K562 (cell line): ENCODE data around the gene CLDN15. TPM values are rescaled to one million over a fixed set of nuclear protein-coding genes. Genes with fewer than 3 reads are reported as not detected.

Source experiments
- CEBPB ChIP-seq: fragments of 450-650 bp; IDR thresholded peaks from 2 replicates; pipeline ENCODE4 v1.6.1; 2016; ENCODE audit warnings: missing genetic modification characterization, missing compliant biosample characterization
- CHCHD3 ChIP-seq: fragments of 250-450 bp; sonication (Bioruptor Pico); IDR thresholded peaks from 2 replicates; pipeline ENCODE4 v2.1.2; 2022; ENCODE audit warnings: mild to moderate bottlenecking
- GABPB1 ChIP-seq: sonication (generic); formaldehyde crosslinking; IDR thresholded peaks from 2 replicates; pipeline ENCODE4 v1.8.0; 2022; ENCODE audit warnings: mild to moderate bottlenecking, missing genetic modification reagents
- KLF6 ChIP-seq: fragments of 250-450 bp; sonication (Bioruptor Pico); IDR thresholded peaks from 2 replicates; pipeline ENCODE4 v1.4.0; 2020; ENCODE audit warnings: mild to moderate bottlenecking, moderate library complexity, borderline replicate concordance
- NCOR1 ChIP-seq: fragments of 450-650 bp; IDR thresholded peaks from 2 replicates; pipeline ENCODE4 v1.6.1; 2016; ENCODE audit warnings: mild to moderate bottlenecking, moderate library complexity
- RREB1 ChIP-seq: fragments of 250-450 bp; sonication (Bioruptor Pico); IDR thresholded peaks from 2 replicates; pipeline ENCODE4 v1.4.0; 2020
- SP1 ChIP-seq: sonication (generic); formaldehyde crosslinking; IDR thresholded peaks from 2 replicates; pipeline ENCODE4 v1.8.1; 2022; ENCODE audit warnings: mild to moderate bottlenecking, missing genetic modification reagents
- TAF9B ChIP-seq: fragments of 450-650 bp; IDR thresholded peaks from 2 replicates; pipeline ENCODE4 v1.6.1; 2018; ENCODE audit warnings: mild to moderate bottlenecking; ENCODE audit not compliant: partially characterized antibody
- TAL1 ChIP-seq: fragments of 450-650 bp; IDR thresholded peaks from 2 replicates; pipeline ENCODE4 v1.6.1; 2016; ENCODE audit warnings: mild to moderate bottlenecking
- TEAD1 ChIP-seq, 2 experiments: fragments of 450-650 bp in 1 of 2; sonication (generic) in 1 of 2; formaldehyde crosslinking; IDR thresholded peaks; 2 replicates each; pipeline versions ENCODE4 v1.4.0 to v1.8.0; 2020 to 2022; ENCODE audit warnings: mild to moderate bottlenecking in 2 of 2, missing genetic modification reagents in 1 of 2
- XRCC3 ChIP-seq: fragments of 450-650 bp; IDR thresholded peaks from 2 replicates; pipeline ENCODE4 v1.6.1; 2017; ENCODE audit warnings: mild to moderate bottlenecking, moderate library complexity
- YY1 ChIP-seq, 3 experiments: IDR thresholded peaks; 2 replicates each; pipeline ENCODE4 v1.6.1; 2011; ENCODE audit warnings: low read length in 2 of 3, mild to moderate bottlenecking in 2 of 3, moderate library complexity in 2 of 3, borderline replicate concordance in 1 of 3, control low read depth in 1 of 3, low read depth in 1 of 3; ENCODE audit not compliant: insufficient read depth in 3 of 3, insufficient replicate concordance in 2 of 3, control insufficient read depth in 1 of 3, insufficient read length in 1 of 3; ENCODE audit errors: extremely low read depth in 1 of 3
- ZFX ChIP-seq: sonication (generic); formaldehyde crosslinking; IDR thresholded peaks from 2 replicates; pipeline ENCODE4 v1.8.0; 2022; ENCODE audit warnings: mild to moderate bottlenecking, missing genetic modification reagents, moderate library complexity
- ZNF217 ChIP-seq: sonication (generic); formaldehyde crosslinking; IDR thresholded peaks from 2 replicates; pipeline ENCODE4 v1.8.0; 2022; ENCODE audit warnings: mild to moderate bottlenecking, missing genetic modification reagents
- polyA plus RNA-seq, 8 experiments: library from polyadenylated mRNA; depleted of rRNA in 4 of 8; stranded (reverse) in 5 of 8; unstranded in 3 of 8; fragments of >200 nt; fragmentation: Nextera tagmentation in 2 of 8; fragmentation: Illumina TruSeq in 1 of 8; extraction: Ambion mirVana in 2 of 8; extraction: Trizol in 1 of 8; gene quantifications; 2 replicates each; pipeline versions ENCODE4 v1.2.1 to v1.2.3, GENCODE V29; 2011 to 2014; ENCODE audit warnings: inconsistent platforms in 1 of 8, missing spikeins in 1 of 8
- total RNA-seq, 7 experiments: library from RNA; depleted of rRNA in 6 of 7; stranded (reverse); fragments of >200 nt in 6 of 7; fragmentation: Illumina TruSeq in 2 of 7; extraction: Trizol in 2 of 7; gene quantifications; 2 replicates each; pipeline versions ENCODE4 v1.2.1 to v1.2.3, GENCODE V29; 2011 to 2021; ENCODE audit warnings: low replicate concordance in 1 of 7
- TF ChIP-seq, protein P1 (sequence below): sonication (generic); formaldehyde crosslinking; IDR thresholded peaks from 2 replicates; pipeline ENCODE4 v1.8.0; 2022; ENCODE audit warnings: mild to moderate bottlenecking, missing genetic modification reagents, borderline replicate concordance
- TF ChIP-seq, protein P2 (sequence below): fragments of 250-450 bp; sonication (Bioruptor Pico); IDR thresholded peaks from 2 replicates; pipeline ENCODE4 v1.8.0; 2022; ENCODE audit warnings: inconsistent platforms, mild to moderate bottlenecking, moderate library complexity, borderline replicate concordance

Gene CLDN15
- total and polyA plus RNA-seq, 9 of the 15 experiments (the other 6 are each of a cell fraction or from before 2014, with no cell fraction given), result 0.32 to 14.5 (median 7.4) TPM

DNA sequence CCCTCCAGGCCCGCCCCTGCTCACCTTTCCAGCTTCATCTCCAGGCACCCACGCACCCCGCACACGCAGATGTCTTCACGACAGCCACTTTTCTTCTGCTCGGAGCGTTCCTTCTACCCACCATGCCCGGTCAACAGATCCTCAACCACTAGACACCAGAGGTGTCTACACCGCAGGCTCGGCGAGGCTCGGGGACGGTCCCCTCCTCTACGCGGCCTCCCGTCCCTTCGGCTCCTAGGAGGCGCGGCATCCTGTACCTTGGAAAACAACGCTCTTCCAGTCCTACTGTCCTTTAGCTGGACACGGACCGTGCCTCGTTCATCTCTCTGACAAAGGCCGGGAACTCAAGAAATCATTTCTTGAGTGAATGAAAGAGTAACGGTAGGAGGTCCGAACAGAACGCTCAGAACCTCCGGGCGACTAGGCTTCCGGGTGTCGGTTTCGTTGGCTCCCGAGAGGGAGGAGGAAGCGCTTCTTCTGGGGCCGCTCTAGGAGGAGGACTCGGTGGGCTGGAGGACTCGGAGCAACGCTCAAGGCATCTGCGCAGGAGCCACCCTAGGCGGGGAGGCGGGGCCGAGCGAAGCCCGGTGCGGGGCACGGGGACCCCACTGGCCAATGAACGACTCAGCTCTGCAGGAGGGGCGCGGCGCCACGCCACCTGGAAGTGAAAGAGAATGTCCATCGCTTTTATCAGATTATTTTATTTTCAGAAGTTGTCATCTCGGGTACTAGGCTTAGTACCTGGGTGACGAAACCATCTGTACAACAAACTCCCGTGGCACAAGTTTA, 14.5 kb upstream of the CLDN15 start (continued):
- TF ChIP-seq, protein P1, sequence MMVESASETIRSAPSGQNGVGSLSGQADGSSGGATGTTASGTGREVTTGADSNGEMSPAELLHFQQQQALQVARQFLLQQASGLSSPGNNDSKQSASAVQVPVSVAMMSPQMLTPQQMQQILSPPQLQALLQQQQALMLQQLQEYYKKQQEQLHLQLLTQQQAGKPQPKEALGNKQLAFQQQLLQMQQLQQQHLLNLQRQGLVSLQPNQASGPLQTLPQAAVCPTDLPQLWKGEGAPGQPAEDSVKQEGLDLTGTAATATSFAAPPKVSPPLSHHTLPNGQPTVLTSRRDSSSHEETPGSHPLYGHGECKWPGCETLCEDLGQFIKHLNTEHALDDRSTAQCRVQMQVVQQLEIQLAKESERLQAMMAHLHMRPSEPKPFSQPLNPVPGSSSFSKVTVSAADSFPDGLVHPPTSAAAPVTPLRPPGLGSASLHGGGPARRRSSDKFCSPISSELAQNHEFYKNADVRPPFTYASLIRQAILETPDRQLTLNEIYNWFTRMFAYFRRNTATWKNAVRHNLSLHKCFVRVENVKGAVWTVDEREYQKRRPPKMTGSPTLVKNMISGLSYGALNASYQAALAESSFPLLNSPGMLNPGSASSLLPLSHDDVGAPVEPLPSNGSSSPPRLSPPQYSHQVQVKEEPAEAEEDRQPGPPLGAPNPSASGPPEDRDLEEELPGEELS, result no peak
- TF ChIP-seq TAF9B (peak; percentile 67), TAL1 (0 out of 2 replicates have a peak, but pooled peaks have one; percentile 5), RREB1 (peak; percentile 59; the same call in 1 of the 2 replicates), CHCHD3 (CRISPR knock-in tag) (no peak), NCOR1 (no peak), TEAD1 (CRISPR knock-in tag; IDR thresholded peaks at IDR 0.05) (peak in 1 of 2 experiments; percentile 57; a peak in 1 of 4 replicates), ZNF217 (CRISPR knock-in tag) (no peak), KLF6 (CRISPR knock-in tag) (no peak), ZFX (CRISPR knock-in tag) (peak; percentile 90), GABPB1 (CRISPR knock-in tag) (peak; percentile 79), SP1 (CRISPR knock-in tag) (peak; percentile 77), CEBPB (tag) (peak; percentile 76), XRCC3 (no peak), YY1 (IDR thresholded peaks at IDR 0.05; ENCODE audit: borderline replicate concordance in 1 of 3, control insufficient read depth in 1 of 3, extremely low read depth in 1 of 3, insufficient read depth in 3 of 3, insufficient read length in 1 of 3, insufficient replicate concordance in 2 of 3, low read depth in 1 of 3, low read length in 2 of 3) (peak in 2 of 3 experiments; percentile 42)
- TF ChIP-seq, protein P2, sequence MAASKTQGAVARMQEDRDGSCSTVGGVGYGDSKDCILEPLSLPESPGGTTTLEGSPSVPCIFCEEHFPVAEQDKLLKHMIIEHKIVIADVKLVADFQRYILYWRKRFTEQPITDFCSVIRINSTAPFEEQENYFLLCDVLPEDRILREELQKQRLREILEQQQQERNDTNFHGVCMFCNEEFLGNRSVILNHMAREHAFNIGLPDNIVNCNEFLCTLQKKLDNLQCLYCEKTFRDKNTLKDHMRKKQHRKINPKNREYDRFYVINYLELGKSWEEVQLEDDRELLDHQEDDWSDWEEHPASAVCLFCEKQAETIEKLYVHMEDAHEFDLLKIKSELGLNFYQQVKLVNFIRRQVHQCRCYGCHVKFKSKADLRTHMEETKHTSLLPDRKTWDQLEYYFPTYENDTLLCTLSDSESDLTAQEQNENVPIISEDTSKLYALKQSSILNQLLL (CRISPR knock-in tag), result no peak
